GM18507 (cell line): ENCODE results near the gene JMJD1C.
A peak's percentile ranks its signal among the peaks of the same experiment; 100 is the strongest.

ENCODE experiments used
- DNase-seq: peaks from one replicate; pipeline ENCODE4 v3.0.0; 2011; ENCODE audit warnings: low read depth; ENCODE audit not compliant: insufficient read length; ENCODE audit errors: extremely low spot score
- FAIRE-seq: peaks from 2 replicates; lab custom pipeline; 2011; peaks lifted over from hg19 to GRCh38; lab: Jason Lieb, UNC

The JMJD1C gene

DNA sequence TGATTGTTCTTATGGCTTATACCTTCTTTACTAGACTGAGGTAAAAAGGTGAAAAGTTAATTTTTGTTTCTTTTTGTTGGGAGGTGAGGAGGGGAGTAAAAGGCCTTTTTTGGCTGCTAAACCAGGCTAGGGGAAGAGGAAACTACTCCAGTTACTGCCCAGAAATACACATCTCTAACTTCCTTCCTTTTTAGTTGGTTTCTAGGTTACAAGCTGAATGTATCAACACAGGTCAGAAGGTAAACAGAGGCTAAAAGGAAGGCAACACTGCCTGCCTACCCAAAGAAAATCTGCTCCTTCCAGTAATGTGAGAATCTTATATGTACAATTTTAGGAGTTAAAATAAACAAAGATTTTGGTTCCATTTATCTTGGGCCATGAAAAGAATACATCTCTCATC is 192.2 kb downstream of the JMJD1C start:
- DNase-seq: no peak
- peak; percentile 71 for FAIRE-seq

DNA sequence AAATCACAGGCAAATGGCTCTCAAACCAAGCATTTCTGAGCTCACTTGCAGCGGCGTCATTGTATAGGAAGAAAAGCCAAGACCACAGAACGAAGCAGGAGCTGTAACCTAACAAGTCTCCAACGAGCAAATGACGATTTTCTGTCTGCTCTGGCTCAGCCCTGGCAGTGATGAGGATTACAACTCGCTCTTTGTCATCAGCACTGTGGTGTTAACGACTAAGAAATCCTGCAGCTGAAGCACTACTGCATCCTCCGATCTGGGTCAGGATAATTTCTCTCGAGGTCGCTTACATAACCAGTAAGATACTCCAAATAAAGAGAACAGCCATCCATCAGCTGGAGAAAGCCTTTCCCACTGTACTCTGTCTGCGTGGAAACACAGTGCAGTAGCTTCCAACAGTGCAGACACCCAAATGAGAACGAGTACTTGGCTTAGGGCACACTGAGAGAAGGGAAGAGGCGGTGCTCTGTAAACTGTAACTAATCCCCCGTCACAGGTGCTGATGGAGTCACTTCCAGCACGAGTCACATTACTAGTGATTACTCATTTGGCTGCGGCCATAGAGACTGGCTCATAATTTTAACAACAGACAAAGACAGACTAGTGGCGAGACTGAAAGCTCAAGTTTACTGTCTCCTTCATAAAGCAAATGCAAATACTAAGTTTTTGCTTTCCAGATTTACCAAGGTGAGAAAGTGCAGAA is 196.8 kb downstream of the JMJD1C start:
- DNase-seq: peak; percentile 43
- FAIRE-seq: peak; percentile 100

DNA sequence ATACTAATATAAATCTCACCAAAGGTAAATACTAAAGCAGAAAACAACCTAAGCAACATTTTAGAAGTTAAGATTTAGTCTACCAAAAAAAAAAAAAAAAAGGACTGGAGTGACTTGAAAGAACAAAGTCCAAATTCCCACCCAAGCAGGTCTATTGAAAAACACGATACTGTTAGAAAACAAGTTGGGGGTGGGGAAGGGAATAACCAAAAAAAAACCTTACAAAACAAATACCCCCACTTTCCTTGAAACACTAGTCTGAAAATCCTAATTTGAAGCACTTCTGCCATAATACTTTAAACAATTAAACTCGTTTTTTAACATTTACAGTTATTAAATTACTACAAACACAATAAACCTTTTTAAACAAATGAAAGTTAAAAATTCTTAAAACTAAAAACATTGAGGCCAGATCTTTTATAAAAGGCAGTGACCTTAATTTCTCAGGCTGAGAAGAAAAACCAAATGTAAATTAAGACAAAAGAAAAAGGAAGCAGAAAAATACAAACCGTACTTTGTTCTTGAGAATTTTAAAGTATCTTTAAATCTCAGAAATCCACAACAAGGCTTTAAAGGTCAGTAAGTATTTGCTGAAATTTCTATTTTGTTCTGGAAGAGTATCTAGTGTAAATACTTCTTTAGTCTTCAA is 197.5 kb downstream of the JMJD1C start:
- no peak for DNase-seq

DNA sequence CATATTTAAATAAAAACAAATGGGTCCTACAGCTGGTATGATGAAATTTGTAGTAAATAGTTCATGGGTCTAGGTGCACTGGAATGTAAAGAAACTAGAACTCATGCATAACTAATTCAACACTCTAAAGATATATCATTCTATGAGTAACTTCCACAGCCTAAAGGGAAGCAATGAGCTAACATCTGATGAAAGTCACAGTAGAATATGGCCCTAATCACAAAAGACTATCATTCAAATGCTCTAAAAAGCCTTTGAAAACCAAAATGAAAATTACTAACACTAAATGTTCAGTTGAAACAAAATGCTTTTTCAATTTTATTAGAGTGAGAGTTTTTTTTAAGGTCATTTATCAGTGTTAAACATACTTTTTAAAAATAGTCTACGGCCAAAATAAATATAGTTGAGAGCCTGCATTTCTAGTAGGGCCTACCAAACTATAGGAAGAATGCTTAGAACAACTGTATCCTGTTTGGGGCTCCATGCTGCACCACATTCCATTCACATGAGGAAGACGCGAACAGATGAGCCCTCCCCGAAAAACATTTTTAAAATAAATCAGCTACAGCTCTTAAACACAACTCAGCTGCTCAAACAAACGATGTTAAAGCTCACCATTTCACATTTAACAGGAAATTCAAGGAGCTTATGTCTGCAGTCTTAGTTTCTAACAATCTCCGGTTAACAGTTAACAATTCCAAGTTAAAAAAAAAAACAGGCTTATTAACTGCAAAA is 198.2 kb downstream of the JMJD1C start:
- DNase-seq (no peak), FAIRE-seq (peak; percentile 85)

More for the DNA sequence above, 197.5 kb downstream of the JMJD1C start:
- no peak for FAIRE-seq

DNA sequence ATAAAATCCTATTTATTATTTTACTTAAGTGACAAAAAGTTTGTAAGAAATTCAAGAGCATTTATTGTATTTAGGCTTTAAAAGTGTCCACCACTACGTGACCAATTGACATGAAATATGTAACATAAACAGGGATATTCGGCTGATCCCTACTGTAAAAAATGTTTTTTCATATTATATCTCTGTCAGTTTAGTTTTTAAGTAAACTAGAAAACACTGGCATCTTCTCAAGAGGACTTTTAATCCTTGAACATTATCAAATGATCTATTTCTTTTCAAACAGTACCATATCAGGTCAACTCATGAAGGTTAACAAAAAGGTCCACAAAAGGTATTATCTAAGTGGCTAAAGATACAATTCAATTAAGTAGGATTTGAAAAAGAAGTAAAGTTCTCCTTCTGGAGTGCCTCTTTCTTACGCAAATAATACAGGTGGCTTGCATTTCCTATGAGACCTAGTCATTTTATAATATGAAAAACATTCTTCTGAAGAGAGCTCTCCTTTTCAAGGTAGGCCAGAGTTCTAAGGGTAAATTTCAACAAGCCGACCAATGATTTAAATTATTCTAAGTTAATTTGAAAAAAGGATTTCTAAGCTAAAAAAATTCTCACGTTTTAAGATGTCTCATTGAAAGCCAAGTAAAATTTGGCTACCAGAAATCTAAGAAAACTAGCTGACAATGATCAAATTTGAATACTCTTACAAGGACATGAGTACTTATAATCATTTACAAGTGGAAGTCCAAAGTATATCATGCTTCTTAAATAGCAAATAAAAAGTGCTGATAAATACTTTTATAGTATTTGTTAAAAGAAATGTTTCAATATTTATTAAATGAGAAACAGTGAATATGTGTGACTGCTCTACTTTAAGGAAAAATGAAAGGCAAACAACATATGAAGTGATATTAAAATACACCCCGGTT is 199.1 kb downstream of the JMJD1C start:
- no peak for DNase-seq
- peak; percentile 74 for FAIRE-seq

DNA sequence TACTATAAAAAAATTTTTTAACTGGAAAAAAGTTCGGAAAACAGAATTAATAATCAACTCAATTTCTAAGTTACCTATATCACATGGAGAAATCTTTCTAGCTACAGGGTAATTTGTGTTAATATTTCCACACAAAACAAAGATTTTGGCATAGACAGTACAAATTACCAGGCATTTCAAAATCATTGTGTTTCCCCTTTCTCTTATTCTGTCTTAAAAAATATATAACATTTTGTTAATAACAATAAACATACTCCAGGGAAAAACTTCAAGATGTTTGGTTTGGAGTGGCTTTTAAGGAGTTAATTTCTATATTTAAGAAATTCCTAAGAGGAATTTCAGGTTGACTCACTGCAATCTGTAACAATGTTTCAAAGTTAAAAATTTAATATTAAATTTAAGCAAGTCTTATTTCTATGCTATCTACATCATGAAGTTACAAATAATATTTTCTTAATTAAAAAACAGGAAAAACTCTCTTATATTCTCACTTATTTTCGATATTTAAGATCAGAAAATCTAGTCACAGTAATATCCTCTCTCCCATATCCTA is 200.0 kb downstream of the JMJD1C start:
- no peak for DNase-seq
- FAIRE-seq: peak; percentile 5

DNA sequence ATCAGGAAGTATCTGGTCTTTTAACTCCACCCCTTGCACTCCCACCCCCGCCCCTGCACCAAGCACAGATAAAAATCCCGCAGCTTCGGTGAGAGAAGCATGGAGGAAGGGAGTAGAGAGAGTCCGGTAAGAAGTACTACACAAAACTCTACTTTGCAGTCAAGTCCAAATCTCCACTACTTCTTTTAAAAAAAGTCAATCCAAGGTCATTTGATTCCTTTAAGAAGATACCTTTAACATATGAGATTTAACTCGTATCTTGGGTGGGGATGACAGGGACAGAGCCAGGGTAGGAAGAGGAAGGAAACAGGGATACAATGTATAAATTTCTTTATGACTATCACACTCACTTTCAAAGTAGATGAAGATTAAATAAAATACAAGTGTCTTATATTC is 200.6 kb downstream of the JMJD1C start:
- DNase-seq: no peak
- peak; percentile 91 for FAIRE-seq

DNA sequence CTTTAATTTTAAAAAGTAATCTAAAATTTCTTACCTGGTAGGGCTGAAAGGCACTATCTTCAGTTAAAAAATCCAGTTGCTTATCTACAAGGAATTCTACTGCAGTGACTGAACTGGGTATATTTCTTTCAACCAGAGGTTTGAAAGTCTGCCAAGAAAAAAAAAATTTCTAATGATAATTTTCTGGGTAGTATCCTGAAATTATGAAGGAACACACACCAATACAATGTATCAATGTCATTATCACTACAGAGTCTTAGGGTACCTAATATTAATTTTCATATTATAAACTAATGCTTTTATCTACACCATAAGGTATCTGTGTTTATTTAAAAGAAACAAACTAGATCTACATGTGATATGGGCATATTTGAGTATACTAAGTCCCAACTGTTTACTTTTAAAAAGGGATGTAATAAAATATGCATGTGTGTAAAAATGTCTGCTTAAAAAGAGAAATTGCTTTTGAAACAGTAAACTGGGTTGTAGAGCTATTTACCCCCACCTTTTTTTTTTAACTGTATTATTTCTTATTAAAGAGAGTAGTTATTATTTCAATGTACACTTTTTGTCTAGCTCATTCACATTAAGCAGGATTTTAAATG is 201.1 kb downstream of the JMJD1C start:
- no peak for FAIRE-seq
- no peak for DNase-seq

DNA sequence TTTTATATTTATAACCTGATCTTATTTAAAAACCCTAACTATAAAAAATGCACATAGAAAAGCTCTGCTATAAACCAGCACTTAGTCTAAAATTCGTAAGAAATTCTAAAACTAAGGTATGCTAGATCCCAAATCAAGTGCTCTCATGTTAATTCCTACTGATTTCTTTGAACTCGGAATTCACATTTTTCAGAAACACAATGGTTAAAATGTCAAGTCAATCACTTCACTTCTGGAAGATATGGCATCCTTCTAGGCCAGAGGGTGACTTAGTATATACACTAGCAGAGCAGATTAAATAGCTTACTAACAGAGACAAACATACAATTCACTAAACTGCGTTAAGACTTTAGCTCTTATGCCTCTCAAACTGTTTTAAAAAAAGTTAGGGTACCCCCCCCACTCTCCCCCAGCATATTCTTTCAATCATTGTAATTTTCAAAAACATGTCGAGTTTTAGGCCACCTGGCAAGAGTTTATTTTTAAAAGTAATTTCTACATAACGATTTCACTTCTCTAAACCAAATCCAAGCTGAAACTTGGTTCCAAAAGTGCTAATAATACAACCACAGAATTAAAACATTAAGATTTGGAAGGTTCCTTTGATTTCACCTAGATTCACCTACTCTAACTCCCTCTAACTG is 203.2 kb downstream of the JMJD1C start:
- DNase-seq: no peak
- FAIRE-seq: peak; percentile 73

DNA sequence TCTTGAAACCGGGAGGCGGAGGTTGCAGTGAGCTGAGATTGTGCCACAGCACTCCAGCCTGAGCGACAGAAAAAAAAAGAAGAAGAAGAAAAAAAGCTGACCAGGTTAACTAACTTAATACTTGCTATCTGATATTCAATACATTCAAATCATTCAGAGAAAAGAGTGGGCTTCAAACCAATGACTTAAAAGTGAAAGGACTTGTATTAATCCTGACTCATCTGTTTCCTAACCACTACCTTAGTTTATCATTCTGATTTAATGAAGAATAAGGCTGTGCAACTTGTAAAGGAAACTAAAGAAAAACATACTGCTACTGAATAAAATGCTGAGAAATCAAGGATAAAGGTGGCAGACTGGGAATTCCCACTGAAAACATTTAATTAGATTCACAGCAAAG is 204.3 kb downstream of the JMJD1C start:
- no peak for DNase-seq
- FAIRE-seq: no peak

DNA sequence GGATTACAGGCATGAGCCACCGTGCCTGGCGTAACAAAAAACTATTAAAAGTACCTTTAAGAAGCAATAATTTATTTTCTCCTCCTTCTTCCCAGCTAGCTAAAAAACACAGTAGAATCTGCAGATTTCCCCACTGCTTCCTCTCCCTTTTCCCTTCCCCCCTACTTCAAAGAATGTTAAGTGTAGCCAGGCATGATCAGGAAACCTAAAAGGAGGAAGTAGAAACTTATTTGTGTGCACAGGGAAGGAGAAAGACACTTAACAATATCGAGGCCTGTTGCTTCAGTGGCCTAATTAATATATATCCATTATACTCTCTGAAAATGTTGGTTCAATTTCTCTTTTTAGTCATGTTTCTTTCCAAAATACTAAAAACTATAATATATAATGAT is 204.9 kb downstream of the JMJD1C start:
- FAIRE-seq (peak; percentile 83), DNase-seq (no peak)

DNA sequence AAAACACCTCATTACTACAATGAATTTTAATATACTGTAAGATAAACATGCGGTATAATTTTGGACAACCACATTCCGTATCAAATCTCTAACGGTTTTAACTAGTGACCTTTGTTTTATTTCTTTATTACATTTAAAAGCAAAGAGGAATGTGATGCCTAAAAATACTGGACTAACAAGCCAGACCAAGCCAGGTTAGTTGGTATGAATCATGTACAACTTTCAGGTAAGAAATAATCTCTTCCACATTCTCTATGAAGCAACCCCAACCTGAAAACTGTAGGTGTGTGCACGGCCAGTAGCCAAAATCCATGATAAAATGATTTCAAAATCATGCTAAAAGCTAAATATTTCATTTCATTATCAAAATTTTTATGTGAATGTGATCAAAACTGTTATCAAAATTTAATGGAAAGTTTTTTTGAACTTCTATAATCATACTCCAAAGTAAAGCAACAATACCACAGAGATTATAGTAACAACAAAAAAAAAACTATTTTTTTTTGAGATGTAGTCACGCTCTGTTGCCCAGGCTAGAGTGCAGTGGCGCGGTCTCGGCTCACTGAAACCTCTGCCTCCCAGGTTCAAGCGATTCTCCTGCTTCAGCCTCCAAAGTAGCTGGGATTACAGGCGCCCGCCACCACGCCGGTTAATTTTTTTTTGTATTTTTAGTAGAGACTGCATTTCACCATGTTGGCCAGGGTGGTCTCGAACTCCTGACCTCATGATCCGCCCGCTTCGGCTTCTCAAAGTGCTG is 205.5 kb downstream of the JMJD1C start:
- peak; percentile 59 for FAIRE-seq
- no peak for DNase-seq

DNA sequence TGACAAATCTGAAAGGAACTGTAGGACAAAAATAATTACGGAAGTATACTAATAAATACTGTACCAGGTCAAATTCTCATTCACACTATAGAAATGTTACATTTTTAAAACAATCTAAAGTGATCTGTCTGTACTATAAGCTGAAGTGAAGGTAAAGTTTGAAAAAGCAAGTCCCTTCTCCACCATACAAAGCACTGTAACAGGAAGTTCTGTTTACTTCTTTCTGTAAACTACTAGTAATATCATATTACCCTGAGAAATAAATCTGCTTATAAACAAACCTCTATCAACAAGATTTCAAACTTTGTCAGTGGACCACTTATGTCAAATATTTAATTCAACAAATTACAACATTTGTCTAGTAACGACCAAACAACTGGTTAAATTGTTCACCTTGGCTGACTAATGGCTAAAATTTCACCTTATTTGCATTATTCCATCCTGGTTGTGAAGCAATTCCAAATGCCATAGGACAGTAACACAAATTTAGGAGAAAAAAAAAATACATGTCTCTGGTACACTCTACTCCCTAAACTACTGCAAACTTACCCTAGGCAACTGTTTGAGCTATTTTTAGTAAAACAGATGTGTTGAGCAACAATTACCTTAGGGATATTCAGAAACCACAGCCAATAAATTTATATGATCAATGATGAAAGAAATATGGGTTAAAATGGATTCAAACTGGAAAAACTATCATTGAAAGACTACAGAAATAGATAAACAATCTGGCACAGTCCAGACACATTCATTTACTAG is 206.7 kb downstream of the JMJD1C start:
- no peak for DNase-seq
- peak; percentile 41 for FAIRE-seq

DNA sequence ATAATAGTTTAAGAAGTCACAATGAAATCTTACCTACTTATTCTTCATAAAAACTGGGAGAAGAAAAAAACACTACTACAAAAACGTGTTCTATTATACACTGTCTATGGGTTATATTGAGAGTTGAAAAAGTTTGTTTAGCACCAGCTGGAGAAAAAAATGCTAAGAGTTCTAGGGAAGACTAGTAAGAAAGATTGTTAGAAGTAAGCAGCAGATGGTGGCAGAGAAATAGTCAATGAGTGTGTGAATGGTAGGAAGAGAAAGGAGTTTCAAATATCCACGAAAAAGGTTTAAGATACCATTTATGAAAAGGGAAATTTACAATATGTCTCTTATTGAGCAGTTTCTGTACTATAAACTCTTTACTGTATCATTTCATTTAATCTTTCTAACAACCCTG is 208.0 kb downstream of the JMJD1C start:
- FAIRE-seq (no peak), DNase-seq (no peak)

DNA sequence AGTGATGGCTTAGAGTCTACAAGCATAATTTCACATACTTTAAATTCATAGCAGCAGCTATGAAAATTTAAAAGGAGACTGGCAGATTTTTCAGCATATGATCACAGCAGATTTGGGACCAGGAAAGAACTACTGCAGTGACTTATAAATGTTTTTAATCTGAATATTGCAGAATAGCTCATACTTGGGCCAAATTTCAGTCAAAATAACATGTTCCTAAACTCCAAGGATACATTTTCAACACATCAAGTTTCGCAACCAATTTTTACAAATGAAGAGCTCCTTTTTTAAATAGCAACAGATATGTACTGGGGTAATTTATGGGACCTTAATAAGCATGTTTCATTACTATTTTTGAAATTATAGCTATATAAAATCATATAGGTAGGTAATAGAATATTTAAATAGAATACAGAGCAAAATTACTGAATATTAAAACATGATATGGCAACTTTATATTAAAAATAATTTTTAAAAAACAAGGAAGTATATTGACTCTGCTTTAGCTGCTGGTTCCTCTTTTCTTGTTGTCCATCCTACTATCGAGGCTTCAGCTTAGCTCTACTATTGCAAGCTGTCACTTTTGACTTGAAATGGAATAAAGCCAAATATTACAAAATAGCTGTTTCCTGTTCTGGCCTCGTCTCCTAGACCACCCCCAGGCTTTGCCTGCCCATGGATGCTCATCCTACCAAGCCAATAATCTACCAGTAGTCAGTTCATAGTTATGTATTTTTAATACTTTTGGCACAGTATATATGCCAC is 209.6 kb downstream of the JMJD1C start:
- FAIRE-seq: no peak
- DNase-seq: no peak

DNA sequence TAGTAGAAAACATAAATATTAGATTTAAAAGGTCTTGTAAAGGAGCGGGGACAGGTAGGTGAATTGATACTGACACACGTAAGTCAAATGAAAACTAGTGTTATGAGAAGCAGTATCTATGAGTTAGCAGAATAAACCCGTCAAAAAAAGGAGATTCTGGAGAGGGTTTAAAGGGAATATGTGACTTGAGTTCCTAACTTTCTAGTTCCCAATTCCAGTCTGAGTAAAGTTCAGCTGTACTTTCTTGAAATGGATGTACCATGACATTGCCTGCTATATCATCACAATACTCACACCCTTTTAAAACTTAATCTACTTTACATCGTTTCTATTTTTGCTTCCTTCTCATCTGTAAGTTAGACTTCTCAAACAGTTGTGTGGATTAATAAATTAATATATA is 210.5 kb downstream of the JMJD1C start:
- no peak for FAIRE-seq
- no peak for DNase-seq
